NCI-H226 (cell line): ENCODE data around the gene ASMTL.
A peak's percentile ranks its signal among the peaks of the same experiment; 100 is the strongest.
"Not testable (repeated sequence)": the region's sequence is repeated elsewhere in the genome, so short reads cannot be mapped to it uniquely, and the experiment has no call there.

Experiments used
- DNase-seq: peaks from one replicate; pipeline ENCODE4 v3.0.0-alpha.2; 2015

Gene ASMTL

GRCh38 chrX:1453395-1453783, 680 bp upstream of the ASMTL start:
- peak; percentile 74 for DNase-seq

- DNase-seq = no peak
Measured at GRCh38 chrX:1451661-1452515, 821 bp downstream of the ASMTL start.

GRCh38 chrX:1451251-1451660, 1.5 kb downstream of the ASMTL start:
- no peak for DNase-seq

- DNase-seq = no peak
Measured at GRCh38 chrX:1450361-1451161, 2.1 kb downstream of the ASMTL start.

- no peak for DNase-seq
Measured at GRCh38 chrX:1449823-1450149, 2.9 kb downstream of the ASMTL start.

- no peak for DNase-seq
Measured at GRCh38 chrX:1449036-1449822, 3.5 kb downstream of the ASMTL start.

GRCh38 chrX:1448573-1449001, 4.1 kb downstream of the ASMTL start:
- DNase-seq = not testable (repeated sequence)

- DNase-seq = not testable (repeated sequence)
Measured at GRCh38 chrX:1447969-1448572, 4.6 kb downstream of the ASMTL start.

- not testable (repeated sequence) for DNase-seq
Measured at GRCh38 chrX:1446984-1447968, 5.4 kb downstream of the ASMTL start.

GRCh38 chrX:1444561-1445500, 7.9 kb downstream of the ASMTL start:
- no peak for DNase-seq

GRCh38 chrX:1443496-1444075, 9.1 kb downstream of the ASMTL start:
- DNase-seq = no peak

- no peak for DNase-seq
Measured at GRCh38 chrX:1442724-1443367, 9.9 kb downstream of the ASMTL start.

GRCh38 chrX:1442016-1442665, 10.6 kb downstream of the ASMTL start:
- DNase-seq = no peak

- no peak for DNase-seq
Measured at GRCh38 chrX:1440506-1440905, 12.2 kb downstream of the ASMTL start.

- no peak for DNase-seq
Measured at GRCh38 chrX:1435241-1435895, 17.3 kb downstream of the ASMTL start.

- no peak for DNase-seq
Measured at GRCh38 chrX:1434871-1435240, 17.9 kb downstream of the ASMTL start.

GRCh38 chrX:1433646-1434357, 18.9 kb downstream of the ASMTL start:
- no peak for DNase-seq

GRCh38 chrX:1430451-1430850, 22.3 kb downstream of the ASMTL start:
- no peak for DNase-seq
